Renal cortical epithelial cell (primary cell): ENCODE measurements around the gene ACSL4. TPM values are rescaled to one million over a fixed set of nuclear protein-coding genes. Genes with fewer than 3 reads are reported as not detected.
"Not testable (repeated sequence)": the region's sequence is repeated elsewhere in the genome, so short reads cannot be mapped to it uniquely, and the experiment has no call there.

Source experiments
- DNase-seq: peaks from one replicate; pipeline ENCODE4 v3.0.0-alpha.2; 2011; ENCODE audit warnings: low read depth
- total RNA-seq: library from RNA; depleted of rRNA; stranded (reverse); fragments of >200 nt; gene quantifications from 2 replicates; pipeline ENCODE4 v1.2.3, GENCODE V29; 2014

Gene ACSL4
- total RNA-seq, 1 donor from 2014 or later = 236 TPM

GRCh38 chrX:109732017-109732801 lies 848 bp downstream of the ACSL4 start:
- peak; percentile 25 for DNase-seq

DNA sequence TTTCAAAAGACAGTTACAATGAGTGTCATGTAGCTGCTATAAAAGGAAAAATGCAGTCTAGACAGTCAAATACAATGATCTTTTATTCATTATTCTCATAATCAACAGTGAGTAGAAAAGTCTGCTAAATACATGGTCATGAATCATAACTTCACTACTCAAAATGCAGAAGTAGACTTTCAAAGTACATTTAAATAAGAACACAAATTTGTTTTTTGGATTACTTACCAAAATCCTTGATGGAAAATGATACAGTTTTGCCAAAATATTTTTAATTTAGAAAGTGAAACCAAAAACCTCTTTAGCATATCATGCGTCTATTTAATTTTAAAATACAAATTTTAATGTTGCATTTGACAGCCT lies 4.9 kb downstream of the ACSL4 start:
- no peak for DNase-seq

GRCh38 chrX:109724971-109725370 lies 8.1 kb downstream of the ACSL4 start:
- not testable (repeated sequence) for DNase-seq

DNA sequence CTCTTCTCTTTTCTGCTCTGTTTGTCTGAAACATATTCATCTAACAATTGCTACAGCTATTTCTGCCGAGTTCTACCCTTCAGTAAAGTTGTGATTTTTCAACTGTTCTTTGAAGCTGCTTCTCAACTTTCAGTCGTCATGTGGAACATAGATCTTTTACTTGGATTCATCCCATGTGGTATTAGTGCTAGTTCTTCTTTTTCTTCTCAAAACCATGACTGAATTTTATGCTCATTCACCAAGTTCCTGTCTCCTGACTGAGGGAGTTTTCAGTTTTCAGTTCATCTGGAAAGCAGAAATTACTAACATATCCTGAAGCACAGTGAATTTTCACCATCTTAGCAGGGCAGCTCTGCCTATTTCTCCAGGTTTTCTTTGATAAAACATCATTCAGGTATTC lies 12.1 kb downstream of the ACSL4 start:
- no peak for DNase-seq

- DNase-seq = no peak
Measured at GRCh38 chrX:109719264-109719663, 13.8 kb downstream of the ACSL4 start.

- no peak for DNase-seq
Measured at GRCh38 chrX:109716431-109717028, 16.5 kb downstream of the ACSL4 start.

DNA sequence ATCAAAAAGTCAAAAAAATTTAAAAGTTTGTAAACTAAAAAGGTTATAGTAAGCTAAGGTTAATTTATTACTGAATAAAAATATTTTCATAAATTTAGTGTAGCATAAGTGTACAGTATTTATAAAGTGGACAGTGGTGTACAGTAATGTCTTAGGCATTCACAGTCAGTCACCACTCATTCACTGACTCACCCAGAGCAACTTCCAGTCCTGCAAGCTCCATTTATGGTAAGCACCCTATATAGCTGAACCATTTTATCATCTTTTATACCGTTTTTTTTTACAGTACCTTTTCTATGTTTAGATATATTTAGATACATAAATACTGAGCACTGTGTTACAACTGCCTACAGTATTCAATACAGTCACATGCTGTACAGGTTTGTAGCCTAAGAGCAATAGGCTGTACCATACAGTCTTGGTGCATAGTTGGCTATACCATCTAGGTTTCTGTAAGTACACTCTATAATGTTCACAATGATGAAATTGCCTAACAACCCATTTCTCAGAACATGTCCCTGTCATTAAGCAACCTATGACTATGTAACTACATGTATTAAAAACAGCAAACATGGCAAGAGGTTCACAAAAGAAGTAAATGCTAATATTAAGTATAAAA lies 18.6 kb downstream of the ACSL4 start:
- peak; percentile 69 for DNase-seq

- DNase-seq = no peak
Measured at GRCh38 chrX:109710181-109710580, 22.9 kb downstream of the ACSL4 start.

- peak; percentile 71 for DNase-seq
Measured at GRCh38 chrX:109709129-109709631, 23.9 kb downstream of the ACSL4 start.

DNA sequence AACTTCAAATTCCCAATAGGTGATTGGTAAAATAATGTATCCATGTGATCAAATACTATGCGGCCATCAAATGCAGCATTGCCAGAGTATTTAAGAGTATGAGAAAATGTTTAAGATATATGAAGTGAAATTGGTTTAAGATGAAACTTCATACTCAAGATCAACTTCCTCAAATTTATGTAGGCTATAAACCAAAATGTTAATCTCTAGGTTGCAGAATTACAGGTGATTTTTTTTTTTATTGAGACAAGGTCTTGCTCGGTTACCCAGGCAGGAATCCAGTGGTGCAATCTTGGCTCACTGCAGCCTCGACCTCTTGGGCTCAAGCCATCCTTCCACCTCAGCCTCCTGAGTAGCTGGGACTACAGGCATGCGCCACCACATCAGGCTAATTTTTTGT lies 25.3 kb downstream of the ACSL4 start:
- DNase-seq = no peak

DNA sequence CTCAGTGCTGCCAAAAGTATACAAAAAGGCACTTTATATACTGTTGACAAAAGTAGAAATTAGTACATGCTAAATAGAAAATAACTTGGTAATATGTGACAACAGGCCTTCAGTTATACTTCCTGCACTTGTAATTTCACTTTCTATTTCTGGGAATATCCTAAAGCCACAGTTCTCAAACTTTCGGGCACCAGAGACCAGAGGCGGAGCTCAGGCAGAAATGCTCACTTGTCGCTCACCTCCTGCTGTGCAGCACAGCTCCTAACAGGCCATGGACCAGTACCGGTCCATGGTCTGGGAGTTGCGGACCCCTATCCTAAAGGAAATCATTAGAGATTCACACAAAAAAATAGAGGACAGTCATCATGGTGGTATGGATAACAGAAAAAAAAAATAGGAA lies 25.7 kb downstream of the ACSL4 start:
- no peak for DNase-seq

DNA sequence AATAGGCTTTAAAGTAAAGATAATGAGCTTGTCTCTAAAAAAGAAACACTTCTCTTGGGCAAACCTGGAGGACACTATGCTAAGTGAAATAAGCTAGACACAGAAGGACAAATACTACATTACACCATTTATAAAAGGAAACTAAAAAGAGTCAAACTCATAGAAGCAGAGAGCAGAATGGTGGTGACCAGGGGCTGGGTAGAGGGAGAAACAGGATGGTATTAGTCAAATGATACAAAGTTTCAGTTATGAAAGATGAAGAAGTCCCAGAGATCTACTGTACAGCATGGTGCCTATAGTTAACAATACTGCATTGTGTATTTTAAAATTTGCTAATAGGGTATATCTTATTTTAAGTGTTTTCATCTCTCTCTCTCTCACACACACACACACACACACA lies 28.5 kb downstream of the ACSL4 start:
- DNase-seq = no peak

DNA sequence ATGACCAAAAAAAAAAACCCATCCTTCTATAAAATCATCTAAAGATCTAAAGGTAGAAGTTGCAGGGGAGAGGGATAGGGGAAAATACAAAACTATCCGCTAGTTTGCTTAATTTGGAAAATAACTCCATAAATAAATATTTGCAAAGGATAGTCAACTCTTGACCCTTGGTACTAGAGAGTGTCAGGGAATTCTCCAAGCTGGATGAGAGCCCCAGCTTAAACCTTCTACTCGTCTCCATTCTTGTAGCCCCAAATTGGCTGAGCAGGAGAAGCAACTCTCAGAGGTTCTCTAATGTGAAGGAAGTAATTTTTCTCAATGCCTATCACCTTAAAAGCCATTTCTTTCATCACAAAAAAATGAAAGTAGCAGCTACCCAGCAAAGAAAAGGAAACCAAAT lies 35.2 kb downstream of the ACSL4 start:
- DNase-seq = no peak

DNA sequence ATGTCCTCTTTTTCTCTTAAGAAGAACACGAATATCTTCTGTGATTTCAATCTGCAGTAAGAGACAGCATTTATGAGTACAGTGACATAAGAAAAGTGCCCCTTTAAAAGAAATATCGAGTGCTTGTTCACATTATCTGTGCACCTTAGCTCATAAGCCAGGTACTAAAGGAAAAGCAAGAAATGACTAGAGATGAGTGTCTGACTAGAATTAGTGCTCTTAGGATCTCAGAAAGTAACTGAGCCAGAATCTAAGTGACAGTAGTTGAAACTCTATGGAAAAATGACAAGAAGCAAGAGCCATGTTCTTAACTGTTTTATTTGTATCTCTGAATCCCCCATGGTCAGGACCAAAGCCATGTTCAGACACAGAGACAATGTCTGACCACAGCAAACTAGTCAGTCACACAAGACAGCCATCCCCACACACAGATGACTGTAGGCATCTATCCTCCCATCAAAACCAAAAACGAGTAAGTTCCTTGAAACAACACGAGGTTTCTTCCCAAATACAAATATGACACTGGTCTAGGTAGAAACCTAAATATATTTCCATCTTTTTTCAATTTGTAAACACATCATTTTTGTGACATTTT lies 36.8 kb downstream of the ACSL4 start:
- DNase-seq = no peak

GRCh38 chrX:109695637-109696036 lies 37.4 kb downstream of the ACSL4 start:
- DNase-seq = no peak

DNA sequence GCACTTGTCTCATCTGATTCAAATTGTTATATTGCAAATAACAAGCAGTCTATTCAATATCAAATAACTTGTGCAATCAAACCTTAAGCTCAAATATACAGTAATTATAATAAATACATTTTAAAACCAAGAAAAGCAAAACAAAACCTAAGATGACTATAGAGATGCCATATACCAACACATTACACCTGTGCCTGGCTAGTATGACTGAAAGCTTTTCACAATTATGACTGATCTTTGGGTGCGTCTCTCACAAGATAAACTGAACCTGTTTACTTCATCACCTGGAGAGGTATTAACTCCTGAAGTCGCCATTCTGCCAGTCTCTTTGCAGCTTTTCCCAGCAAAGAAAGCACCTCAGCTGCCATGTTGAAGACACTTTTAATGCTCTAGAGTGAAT lies 41.3 kb downstream of the ACSL4 start:
- DNase-seq = no peak

GRCh38 chrX:109691277-109691676 lies 41.8 kb downstream of the ACSL4 start:
- no peak for DNase-seq

GRCh38 chrX:109687903-109688302 lies 45.2 kb downstream of the ACSL4 start:
- DNase-seq = no peak

DNA sequence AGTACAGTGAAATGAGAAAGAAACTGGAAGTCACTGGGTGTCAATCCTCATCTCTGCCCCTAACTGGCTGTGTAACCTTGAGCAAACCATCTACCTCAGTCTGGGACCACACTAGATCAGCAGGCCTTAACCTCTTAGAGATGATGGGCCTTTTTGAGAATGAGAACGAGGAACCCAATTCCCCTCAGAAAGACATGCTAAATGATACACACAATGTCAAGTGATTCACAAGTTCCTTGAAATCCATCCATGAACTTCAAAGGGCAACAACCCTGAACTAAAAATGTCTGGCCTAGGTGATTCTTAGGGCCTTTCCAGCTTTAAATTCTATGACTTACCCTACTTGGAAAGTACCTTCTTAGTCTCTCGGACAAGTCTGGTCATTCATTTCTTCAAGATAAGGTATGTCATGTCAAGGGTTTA lies 47.4 kb downstream of the ACSL4 start:
- DNase-seq = no peak

GRCh38 chrX:109684136-109684535 lies 48.9 kb downstream of the ACSL4 start:
- DNase-seq = peak; percentile 57

GRCh38 chrX:109681475-109682081 lies 51.5 kb downstream of the ACSL4 start:
- no peak for DNase-seq

DNA sequence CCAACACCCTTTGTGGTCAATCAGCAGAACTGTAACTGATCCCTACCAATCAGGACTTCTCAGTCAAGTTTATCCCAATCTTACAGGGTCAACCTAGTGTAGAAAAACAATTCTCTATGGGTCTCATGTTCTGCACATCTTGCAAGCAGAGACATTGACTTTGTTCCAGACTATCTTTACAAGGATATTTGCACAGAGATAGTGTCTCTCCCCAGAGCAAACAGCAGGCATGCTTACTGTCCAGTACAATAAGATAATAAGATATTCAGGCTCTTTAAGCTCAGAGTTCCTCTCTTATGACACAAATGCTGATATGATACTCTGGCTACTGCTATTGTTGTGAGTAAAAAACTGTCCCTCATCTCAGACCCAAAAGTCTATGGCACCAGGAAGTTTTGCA lies 53.2 kb downstream of the ACSL4 start:
- no peak for DNase-seq
